Mesenchymal stem cell (in vitro differentiated cells and primary cell): ENCODE data around the gene RAPGEF5.

Experiments
- DNase-seq: peaks from one replicate; pipeline ENCODE4 v3.0.0-alpha.2; 2013
- H2AFZ ChIP-seq: one replicate; pipeline ENCODE4 v1.6.1; 2013; ENCODE audit warnings: low read depth, mild to moderate bottlenecking, control low read depth, inconsistent platforms, low read length, moderate library complexity
- H2AK5ac ChIP-seq: 2 replicates; pipeline ENCODE4 v1.6.1; 2013; ENCODE audit warnings: low read length, moderate library complexity, mild to moderate bottlenecking, inconsistent platforms; ENCODE audit not compliant: severe bottlenecking
- H2BK120ac ChIP-seq: one replicate; pipeline ENCODE4 v1.6.1; 2013; ENCODE audit warnings: low read depth, mild to moderate bottlenecking, inconsistent platforms, low read length, moderate library complexity
- H2BK12ac ChIP-seq, 2 experiments: one replicate each; pipeline ENCODE4 v1.6.1; 2013; ENCODE audit warnings: inconsistent platforms in 2 of 2, low read length in 2 of 2, mild to moderate bottlenecking in 2 of 2, moderate library complexity in 2 of 2, control low read depth in 1 of 2
- H2BK15ac ChIP-seq: one replicate; pipeline ENCODE4 v1.6.1; 2013; ENCODE audit warnings: mild to moderate bottlenecking, low read depth, inconsistent platforms; ENCODE audit not compliant: poor library complexity, severe bottlenecking
- H2BK5ac ChIP-seq: 2 replicates; pipeline ENCODE4 v1.6.1; 2013; ENCODE audit warnings: low read depth, mild to moderate bottlenecking, low read length, control low read depth, inconsistent platforms; ENCODE audit not compliant: poor library complexity, severe bottlenecking
- H3K14ac ChIP-seq, 2 experiments: one replicate each; pipeline ENCODE4 v1.6.1; 2013; ENCODE audit warnings: inconsistent platforms in 2 of 2, low read length in 2 of 2, control low read depth in 1 of 2, mild to moderate bottlenecking in 1 of 2, moderate library complexity in 1 of 2
- H3K18ac ChIP-seq, 2 experiments: one replicate each; pipeline ENCODE4 v1.6.1; 2013; ENCODE audit warnings: inconsistent platforms in 2 of 2, low read length in 2 of 2, control low read depth in 1 of 2, low read depth in 1 of 2, mild to moderate bottlenecking in 1 of 2
- H3K23ac ChIP-seq, 2 experiments: one replicate each; pipeline ENCODE4 v1.6.1; 2013; ENCODE audit warnings: inconsistent platforms in 2 of 2, low read length in 2 of 2, mild to moderate bottlenecking in 2 of 2, moderate library complexity in 2 of 2, control low read depth in 1 of 2
- H3K27ac ChIP-seq: 2 replicates; pipeline ENCODE4 v1.5.1; 2013; ENCODE audit warnings: mild to moderate bottlenecking, moderate library complexity, low read length, control low read depth, inconsistent platforms; ENCODE audit not compliant: poor library complexity, severe bottlenecking
- H3K27me3 ChIP-seq, 2 experiments: 2 replicates each; pipeline versions ENCODE4 v1.6.1 to v1.7.0; 2013; ENCODE audit warnings: low read length in 2 of 2, mild to moderate bottlenecking in 2 of 2, moderate library complexity in 2 of 2, control low read depth in 1 of 2, inconsistent platforms in 1 of 2; ENCODE audit not compliant: control insufficient read depth in 1 of 2, insufficient read depth in 1 of 2
- H3K36me3 ChIP-seq, 2 experiments: 2 replicates each; pipeline versions ENCODE4 v1.6.1 to v1.7.0; 2013; ENCODE audit warnings: low read length in 2 of 2, control low read depth in 1 of 2, inconsistent platforms in 1 of 2, low read depth in 1 of 2, mild to moderate bottlenecking in 1 of 2; ENCODE audit not compliant: insufficient read depth in 2 of 2, control insufficient read depth in 1 of 2
- H3K4ac ChIP-seq, 2 experiments: one replicate each; pipeline ENCODE4 v1.6.1; 2013; ENCODE audit warnings: inconsistent platforms in 2 of 2, low read length in 2 of 2, mild to moderate bottlenecking in 2 of 2, moderate library complexity in 2 of 2, control low read depth in 1 of 2, low read depth in 1 of 2
- H3K4me1 ChIP-seq: 2 replicates; pipeline ENCODE4 v1.6.1; 2013; ENCODE audit warnings: low read depth, low read length, control low read depth; ENCODE audit not compliant: control insufficient read depth, insufficient read depth
- H3K4me2 ChIP-seq: 2 replicates; pipeline ENCODE4 v1.6.1; 2013; ENCODE audit warnings: low read length, mild to moderate bottlenecking, inconsistent platforms; ENCODE audit not compliant: poor library complexity, severe bottlenecking
- H3K4me3 ChIP-seq, 2 experiments: 2 replicates each; pipeline versions ENCODE4 v1.5.1 to v1.7.0; 2013; ENCODE audit warnings: low read length in 2 of 2, mild to moderate bottlenecking in 2 of 2, control low read depth in 1 of 2, low read depth in 1 of 2; ENCODE audit not compliant: insufficient read depth in 1 of 2
- H3K79me1 ChIP-seq: replicated peaks from 2 replicates; pipeline ENCODE4 v1.6.1; 2013; ENCODE audit warnings: mild to moderate bottlenecking, control low read depth, low read length, inconsistent platforms; ENCODE audit not compliant: poor library complexity, severe bottlenecking
- H3K9ac ChIP-seq: 2 replicates; pipeline ENCODE4 v1.7.0; 2013; ENCODE audit warnings: mild to moderate bottlenecking, low read length, moderate library complexity
- H3K9me3 ChIP-seq: 2 replicates; pipeline ENCODE4 v1.7.0; 2013; ENCODE audit warnings: mild to moderate bottlenecking, low read length; ENCODE audit not compliant: control insufficient read depth
- H4K8ac ChIP-seq: one replicate; pipeline ENCODE4 v1.6.1; 2013; ENCODE audit warnings: inconsistent platforms, mild to moderate bottlenecking, low read length, moderate library complexity
- H4K91ac ChIP-seq: one replicate; pipeline ENCODE4 v1.6.1; 2013; ENCODE audit warnings: mild to moderate bottlenecking, low read length, inconsistent platforms
- WGBS: methylation state at CpG from one replicate; pipeline ENCODE4 v1.1.7; 2013; ENCODE audit warnings: mixed read lengths; 5-methylcytosine and 5-hydroxymethylcytosine counted together

Gene RAPGEF5

GRCh38 chr7:22373388-22373787 is 16.4 kb upstream of the RAPGEF5 start:
- Histone ChIP-seq H3K18ac (no peak overlapping the region), H2BK120ac (no peak overlapping the region), H3K14ac (no peak overlapping the region), H4K91ac (no peak overlapping the region), H2AFZ (no peak overlapping the region), H3K4me1 (no peaks in the 10 kb centered on the region), H3K9ac (no peak overlapping the region), H3K23ac (no peak overlapping the region), H3K4ac (no peak overlapping the region), H3K4me3 (no peak overlapping the region), H2BK15ac (no peak overlapping the region), H2BK12ac (no peak overlapping the region), H2AK5ac (no peak overlapping the region), H3K9me3 (no peaks in the 10 kb centered on the region), H3K27me3 (peaks cover 0 to 21% of the 10 kb centered on the region in 2 experiments), H3K4me2 (no peak overlapping the region), H3K27ac (no peak overlapping the region), H2BK5ac (no peak overlapping the region), H3K36me3 (no peaks in the 10 kb centered on the region), H3K79me1 (no peaks in the 10 kb centered on the region), H4K8ac (no peak overlapping the region)
- DNase-seq: no peak
- WGBS: 86% methylated on average over 3 of the region's 3 CpGs

DNA sequence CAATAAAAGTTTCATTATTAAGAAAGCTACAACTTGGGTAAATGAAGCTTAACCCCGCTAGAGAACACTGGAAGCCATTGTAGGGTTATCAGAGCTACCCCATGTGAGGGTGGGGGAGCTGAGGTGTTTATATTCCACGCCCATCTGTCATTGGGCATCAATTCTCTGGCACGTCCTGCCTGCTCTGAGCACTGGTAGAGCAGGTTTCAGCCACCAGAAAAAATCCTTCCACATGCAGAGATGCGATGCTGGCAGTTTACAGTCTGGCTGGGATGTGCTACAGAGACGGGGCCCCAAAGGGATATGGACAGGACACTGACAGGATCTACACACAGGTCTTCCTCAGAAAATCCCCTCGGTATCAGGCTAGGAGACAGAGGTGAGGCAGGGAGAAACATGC is 15.9 kb upstream of the RAPGEF5 start:
- Histone ChIP-seq H3K4me3 (no peak overlapping the region), H4K8ac (no peak overlapping the region), H3K4me1 (no peaks in the 10 kb centered on the region), H3K79me1 (no peaks in the 10 kb centered on the region), H3K23ac (no peak overlapping the region), H3K4ac (no peak overlapping the region), H2AFZ (no peak overlapping the region), H2AK5ac (no peak overlapping the region), H3K4me2 (no peak overlapping the region), H3K9ac (no peak overlapping the region), H4K91ac (no peak overlapping the region), H3K36me3 (no peaks in the 10 kb centered on the region), H2BK120ac (no peak overlapping the region), H2BK5ac (no peak overlapping the region), H2BK12ac (no peak overlapping the region), H3K27ac (no peak overlapping the region), H2BK15ac (no peak overlapping the region), H3K27me3 (peaks cover 0 to 21% of the 10 kb centered on the region in 2 experiments), H3K9me3 (no peaks in the 10 kb centered on the region), H3K18ac (no peak overlapping the region), H3K14ac (no peak overlapping the region)
- 80% methylated on average over 6 of the region's 6 CpGs for WGBS
- DNase-seq: no peak

DNA sequence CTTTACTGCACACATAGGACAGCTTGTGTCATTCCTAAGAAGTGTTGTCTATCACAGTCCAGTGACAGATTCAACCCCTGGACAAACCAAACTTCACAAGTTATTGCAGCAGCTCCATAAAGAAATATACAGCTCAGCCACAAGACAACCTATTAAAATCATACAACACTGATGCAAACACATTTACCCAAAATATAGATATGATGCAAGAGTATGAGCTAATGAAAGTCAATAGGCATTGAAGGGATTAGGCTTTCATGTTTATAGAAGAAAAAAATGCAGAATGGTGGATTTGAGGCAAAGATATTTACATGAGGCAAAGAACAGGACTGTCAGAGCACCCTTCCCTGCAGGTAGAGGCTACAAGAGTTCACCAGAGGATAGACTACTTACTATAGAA is 14.9 kb upstream of the RAPGEF5 start:
- DNase-seq: no peak
- no peak overlapping the region for H2BK120ac ChIP-seq

DNA sequence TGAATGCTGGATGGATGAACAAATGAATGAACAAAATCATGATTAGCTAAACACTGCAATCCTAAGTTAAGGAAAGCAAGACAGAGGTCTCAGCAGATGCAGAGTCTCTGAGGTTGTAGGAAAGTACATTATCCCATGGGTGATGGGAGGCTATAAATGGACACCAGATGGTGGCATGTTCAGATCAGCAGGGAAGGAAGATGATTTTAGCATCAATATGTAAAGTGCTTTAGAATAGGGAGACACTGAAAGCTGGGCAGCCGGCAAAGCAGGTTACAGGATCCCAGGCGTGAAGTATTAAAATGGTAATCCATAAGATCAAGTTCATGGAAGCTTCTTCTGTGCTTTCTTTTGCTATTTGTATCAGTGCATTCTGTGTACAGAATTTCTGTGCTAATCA is 7.9 kb upstream of the RAPGEF5 start:
- WGBS: 96% methylated on average over 2 of the region's 2 CpGs
- H2AK5ac ChIP-seq: no peak overlapping the region
- H3K4ac ChIP-seq: no peak overlapping the region

More for the DNA sequence above, 14.9 kb upstream of the RAPGEF5 start:
- Histone ChIP-seq H3K27ac (no peak overlapping the region), H3K4ac (no peak overlapping the region), H3K9ac (no peak overlapping the region), H3K23ac (no peak overlapping the region), H3K18ac (no peak overlapping the region), H4K91ac (no peak overlapping the region), H3K27me3 (peaks cover 0 to 12% of the 10 kb centered on the region in 2 experiments), H3K4me2 (no peak overlapping the region), H3K4me3 (no peak overlapping the region), H3K36me3 (no peaks in the 10 kb centered on the region), H2AK5ac (no peak overlapping the region), H2AFZ (no peak overlapping the region), H4K8ac (no peak overlapping the region), H3K9me3 (no peaks in the 10 kb centered on the region), H2BK5ac (no peak overlapping the region), H3K79me1 (no peaks in the 10 kb centered on the region), H2BK12ac (no peak overlapping the region), H3K4me1 (no peaks in the 10 kb centered on the region), H3K14ac (no peak overlapping the region), H2BK15ac (no peak overlapping the region)

More for the DNA sequence above, 7.9 kb upstream of the RAPGEF5 start:
- H3K23ac ChIP-seq: no peak overlapping the region
- H3K9me3 ChIP-seq: no peaks in the 10 kb centered on the region
- H3K14ac ChIP-seq: no peak overlapping the region
- H4K8ac ChIP-seq: no peak overlapping the region
- no peak overlapping the region for H3K18ac ChIP-seq
- H3K27me3 ChIP-seq: peaks cover 0 to 27% of the 10 kb centered on the region in 2 experiments
- no peak overlapping the region for H3K9ac ChIP-seq
- no peaks in the 10 kb centered on the region for H3K79me1 ChIP-seq
- H2BK5ac ChIP-seq: no peak overlapping the region
- no peak overlapping the region for H4K91ac ChIP-seq
- H3K4me2 ChIP-seq: no peak overlapping the region
- no peak overlapping the region for H2BK12ac ChIP-seq
- no peak overlapping the region for H3K27ac ChIP-seq
- no peak overlapping the region for H2AFZ ChIP-seq
- H3K4me1 ChIP-seq: no peaks in the 10 kb centered on the region
- H2BK120ac ChIP-seq: no peak overlapping the region
- no peak for DNase-seq
- no peak overlapping the region for H3K4me3 ChIP-seq
- no peaks in the 10 kb centered on the region for H3K36me3 ChIP-seq
- no peak overlapping the region for H2BK15ac ChIP-seq
